ACC112 (cell line): ENCODE results near the gene MTHFD2L.
A peak's percentile ranks its signal among the peaks of the same experiment; 100 is the strongest.

Experiments used
- H2AFZ ChIP-seq: fragments of 200-600 bp; sonication (generic); one replicate; pipeline ENCODE4 v1.6.0; 2017; ENCODE audit warnings: antibody characterized with exemption, low read length; ENCODE audit not compliant: unreplicated experiment
- H3K27ac ChIP-seq: fragments of 200-600 bp; sonication (generic); 2 replicates; pipeline ENCODE4 v1.5.1; 2014; ENCODE audit warnings: low read depth, mild to moderate bottlenecking, antibody characterized with exemption, low read length, moderate library complexity
- H3K27me3 ChIP-seq: fragments of 200-600 bp; sonication (generic); 2 replicates; pipeline ENCODE4 v1.6.1; 2014; ENCODE audit warnings: mild to moderate bottlenecking, antibody characterized with exemption, low read length, moderate library complexity, mixed read lengths; ENCODE audit not compliant: insufficient read depth
- H3K36me3 ChIP-seq: fragments of 200-600 bp; sonication (generic); 2 replicates; pipeline ENCODE4 v1.6.1; 2016; ENCODE audit warnings: mild to moderate bottlenecking, antibody characterized with exemption, low read length, moderate library complexity, mixed read lengths; ENCODE audit not compliant: insufficient read depth
- H3K4me1 ChIP-seq: fragments of 200-600 bp; sonication (generic); one replicate; pipeline ENCODE4 v1.6.1; 2016; ENCODE audit warnings: low read length, mixed read lengths; ENCODE audit not compliant: insufficient read depth, unreplicated experiment, control insufficient read depth
- H3K4me3 ChIP-seq: fragments of 200-600 bp; sonication (generic); 2 replicates; pipeline ENCODE4 v1.5.1; 2014; ENCODE audit warnings: mild to moderate bottlenecking, low read depth, low read length
- H3K79me2 ChIP-seq: fragments of 200-600 bp; sonication (generic); one replicate; pipeline ENCODE4 v1.6.0; 2016; ENCODE audit warnings: low read length; ENCODE audit not compliant: control insufficient read depth, unreplicated experiment, insufficient read depth

The MTHFD2L gene

DNA sequence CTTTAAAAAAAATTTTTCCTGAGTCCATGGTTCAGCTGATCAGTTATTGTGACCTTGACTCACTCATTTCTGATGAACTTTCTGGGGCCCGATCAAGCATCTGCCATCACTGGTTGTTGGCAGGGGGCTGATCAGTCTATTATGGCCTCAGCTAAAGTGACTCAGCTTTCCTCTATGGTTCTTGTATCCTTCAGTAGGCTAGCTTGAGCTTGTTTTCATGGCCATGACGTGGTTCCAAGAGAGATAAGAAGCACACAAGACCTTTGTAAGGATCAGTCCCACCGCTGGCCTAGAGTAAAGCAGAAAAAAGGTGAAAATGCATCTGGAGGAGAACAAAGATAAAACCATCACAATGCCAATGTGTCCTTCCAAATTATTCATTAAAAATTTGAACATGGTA is 120.6 kb downstream of the MTHFD2L start:
- H2AFZ ChIP-seq: no peak overlapping the region
- H3K4me1 ChIP-seq: peaks cover 12% of the 10 kb centered on the region
- H3K79me2 ChIP-seq: no peaks in the 10 kb centered on the region
- H3K27me3 ChIP-seq: no peaks in the 10 kb centered on the region
- H3K4me3 ChIP-seq: no peak overlapping the region
- no peak overlapping the region for H3K27ac ChIP-seq
- no peaks in the 10 kb centered on the region for H3K36me3 ChIP-seq

DNA sequence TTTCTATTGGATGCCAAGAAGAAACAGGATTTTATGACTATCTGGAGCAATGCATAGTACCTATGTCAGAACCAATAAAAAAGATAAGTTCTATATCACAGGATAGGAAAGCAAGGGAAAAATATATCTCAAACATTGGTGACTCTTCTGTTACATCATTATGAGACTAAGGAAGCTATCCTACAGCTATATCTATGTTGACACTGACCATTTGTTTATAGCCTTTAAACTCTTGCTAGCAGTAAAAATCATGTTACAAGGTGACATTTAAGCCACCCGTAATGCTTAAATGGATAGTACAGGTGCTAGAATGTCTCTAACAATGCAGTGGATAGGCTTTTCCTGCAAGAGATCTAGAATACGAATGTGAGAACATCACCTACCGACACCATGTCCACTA is 121.8 kb downstream of the MTHFD2L start:
- H3K27me3 ChIP-seq: no peaks in the 10 kb centered on the region
- no peak overlapping the region for H3K4me3 ChIP-seq
- no peaks in the 10 kb centered on the region for H3K79me2 ChIP-seq
- peaks cover 22% of the 10 kb centered on the region for H3K4me1 ChIP-seq
- H3K27ac ChIP-seq: no peak overlapping the region
- no peak overlapping the region for H2AFZ ChIP-seq
- H3K36me3 ChIP-seq: no peaks in the 10 kb centered on the region

- H3K4me3 ChIP-seq: no peak overlapping the region
- peaks cover 37% of the 10 kb centered on the region for H3K4me1 ChIP-seq
- H2AFZ ChIP-seq: no peak overlapping the region
- no peaks in the 10 kb centered on the region for H3K27me3 ChIP-seq
- H3K36me3 ChIP-seq: no peaks in the 10 kb centered on the region
- peak overlapping the region; percentile 94 for H3K27ac ChIP-seq
- no peaks in the 10 kb centered on the region for H3K79me2 ChIP-seq
Measured at GRCh38 chr4:74282926-74283325, 125.0 kb downstream of the MTHFD2L start.

DNA sequence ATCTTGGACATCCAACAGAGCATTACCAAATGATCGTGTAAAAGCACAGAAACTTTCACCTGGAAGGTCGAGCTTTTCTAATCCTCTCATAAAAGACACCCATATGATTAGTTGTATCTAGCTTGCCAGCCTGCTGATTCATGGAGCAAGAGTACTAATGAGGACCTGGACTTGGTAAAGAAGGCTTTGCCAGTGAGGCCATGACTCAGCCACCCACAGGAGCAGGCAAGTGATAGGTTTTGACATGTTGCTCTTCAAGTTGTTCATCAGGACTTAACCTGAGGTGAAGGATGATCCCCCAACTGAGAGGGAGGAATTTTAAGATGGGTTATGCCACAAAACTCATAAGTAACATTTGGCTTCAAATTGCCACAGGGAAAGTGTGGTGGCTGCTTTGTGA is 125.7 kb downstream of the MTHFD2L start:
- Histone ChIP-seq H2AFZ (peak overlapping the region; percentile 57), H3K4me3 (peak overlapping the region; percentile 67), H3K4me1 (peaks cover 37% of the 10 kb centered on the region), H3K27me3 (no peaks in the 10 kb centered on the region), H3K36me3 (no peaks in the 10 kb centered on the region), H3K79me2 (no peaks in the 10 kb centered on the region), H3K27ac (peak overlapping the region; percentile 94)

DNA sequence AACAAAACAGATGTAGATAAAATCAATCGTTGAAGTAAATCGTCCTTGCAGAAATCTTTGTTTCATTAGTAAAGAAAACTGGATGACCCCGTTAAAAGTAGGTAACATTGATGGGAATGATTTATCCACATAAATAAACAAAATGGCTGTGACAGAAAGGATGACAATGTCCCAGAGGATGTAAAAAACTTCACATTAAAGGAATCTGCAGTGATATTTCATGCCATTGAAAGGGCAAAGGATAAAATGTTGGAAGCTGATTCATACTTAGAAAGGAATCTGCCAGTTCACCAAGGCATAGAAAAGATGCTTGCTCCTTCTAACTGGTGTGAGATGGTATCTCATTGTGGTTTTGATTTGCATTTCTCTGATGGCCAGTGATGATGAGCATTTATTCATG is 126.1 kb downstream of the MTHFD2L start:
- Histone ChIP-seq H3K4me1 (peaks cover 37% of the 10 kb centered on the region), H2AFZ (peak overlapping the region; percentile 57), H3K36me3 (no peaks in the 10 kb centered on the region), H3K4me3 (peak overlapping the region; percentile 67), H3K27ac (peak overlapping the region; percentile 94), H3K27me3 (no peaks in the 10 kb centered on the region), H3K79me2 (no peaks in the 10 kb centered on the region)

- Histone ChIP-seq H2AFZ (no peak overlapping the region), H3K27me3 (no peaks in the 10 kb centered on the region), H3K79me2 (no peaks in the 10 kb centered on the region), H3K4me1 (peaks cover 40% of the 10 kb centered on the region), H3K36me3 (no peaks in the 10 kb centered on the region), H3K27ac (no peak overlapping the region), H3K4me3 (no peak overlapping the region)
Measured at GRCh38 chr4:74287164-74287563, 129.2 kb downstream of the MTHFD2L start.

DNA sequence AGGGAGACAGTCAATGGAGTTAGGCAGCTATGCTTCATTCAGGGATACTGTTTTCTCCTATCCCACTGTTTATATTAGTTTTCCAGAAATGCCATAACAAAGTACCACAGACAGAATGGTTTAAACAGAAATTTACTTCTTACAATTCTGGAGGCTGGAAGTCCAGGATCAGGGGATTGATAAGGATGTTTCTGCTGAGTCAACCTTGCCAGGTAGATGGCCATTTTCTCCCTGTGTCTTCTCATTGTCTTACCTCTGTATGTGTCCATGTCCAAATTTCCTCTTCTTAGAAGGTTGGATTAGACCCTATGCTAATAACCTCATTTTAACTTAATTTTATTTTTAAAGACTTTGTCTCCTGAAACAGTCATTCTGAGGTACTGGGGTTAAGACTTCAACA is 129.9 kb downstream of the MTHFD2L start:
- Histone ChIP-seq H3K4me1 (peaks cover 37% of the 10 kb centered on the region), H3K36me3 (no peaks in the 10 kb centered on the region), H3K79me2 (no peaks in the 10 kb centered on the region), H3K27ac (no peak overlapping the region), H3K27me3 (no peaks in the 10 kb centered on the region), H2AFZ (no peak overlapping the region), H3K4me3 (no peak overlapping the region)

- Histone ChIP-seq H3K36me3 (no peaks in the 10 kb centered on the region), H3K4me1 (peaks cover 9% of the 10 kb centered on the region), H3K4me3 (no peak overlapping the region), H3K27me3 (no peaks in the 10 kb centered on the region), H3K27ac (no peak overlapping the region), H2AFZ (no peak overlapping the region), H3K79me2 (no peaks in the 10 kb centered on the region)
Measured at GRCh38 chr4:74291471-74291870, 133.6 kb downstream of the MTHFD2L start.

DNA sequence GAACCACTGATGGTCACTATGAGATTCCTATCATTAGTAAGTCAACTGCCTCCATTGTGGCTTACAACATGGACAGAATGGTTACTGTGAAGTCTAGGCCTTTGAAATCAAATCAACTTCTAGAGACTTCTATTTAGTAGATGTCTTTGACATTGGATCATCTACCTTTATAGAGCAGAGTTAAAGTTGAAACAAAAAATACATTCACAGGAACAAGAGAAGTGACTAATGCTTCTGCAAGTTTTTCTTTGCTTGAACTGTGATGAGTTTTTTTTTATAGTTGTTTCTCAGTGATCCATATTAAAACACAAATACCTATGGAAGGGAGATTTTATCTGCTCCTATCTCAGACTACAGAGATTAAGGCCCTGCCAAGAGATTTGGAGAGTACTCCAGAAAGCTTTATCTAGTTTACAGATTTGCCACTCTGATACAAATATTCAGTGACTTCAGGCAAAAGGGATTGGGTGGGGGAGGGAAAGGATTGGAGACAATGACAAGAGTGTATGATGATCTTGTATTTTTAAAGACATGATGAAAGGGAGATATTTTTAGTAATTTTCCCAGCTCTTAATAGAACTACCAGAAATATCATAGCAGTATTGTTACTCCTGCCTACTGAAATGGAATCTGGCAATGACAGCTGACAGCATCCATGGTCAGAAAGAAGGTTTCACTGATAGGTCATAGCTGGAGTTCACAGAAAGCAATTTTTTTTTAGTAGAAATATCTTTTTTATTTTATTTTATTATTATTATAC is 134.4 kb downstream of the MTHFD2L start:
- Histone ChIP-seq H2AFZ (no peak overlapping the region), H3K27me3 (no peaks in the 10 kb centered on the region), H3K79me2 (no peaks in the 10 kb centered on the region), H3K4me3 (no peak overlapping the region), H3K4me1 (peaks cover 5% of the 10 kb centered on the region), H3K36me3 (no peaks in the 10 kb centered on the region), H3K27ac (no peak overlapping the region)

GRCh38 chr4:74293558-74293957 is 135.6 kb downstream of the MTHFD2L start:
- H3K4me3 ChIP-seq: no peak overlapping the region
- H3K79me2 ChIP-seq: no peaks in the 10 kb centered on the region
- H3K4me1 ChIP-seq: peaks cover 5% of the 10 kb centered on the region
- H2AFZ ChIP-seq: no peak overlapping the region
- H3K27me3 ChIP-seq: no peaks in the 10 kb centered on the region
- no peak overlapping the region for H3K27ac ChIP-seq
- no peaks in the 10 kb centered on the region for H3K36me3 ChIP-seq

GRCh38 chr4:74294681-74295080 is 136.8 kb downstream of the MTHFD2L start:
- Histone ChIP-seq H2AFZ (no peak overlapping the region), H3K4me3 (no peak overlapping the region), H3K79me2 (no peaks in the 10 kb centered on the region), H3K27ac (no peak overlapping the region), H3K4me1 (peaks cover 5% of the 10 kb centered on the region), H3K36me3 (no peaks in the 10 kb centered on the region), H3K27me3 (no peaks in the 10 kb centered on the region)
